GM20000 (cell line): ENCODE results near the gene PAPPA.

Experiments
- DNase-seq: peaks from one replicate; pipeline ENCODE4 v3.0.0; 2012; ENCODE audit warnings: low spot score
- CTCF ChIP-seq: IDR thresholded peaks from 2 replicates; pipeline ENCODE4 v1.5.1; 2012; ENCODE audit warnings: mild to moderate bottlenecking, control low read depth; ENCODE audit errors: extremely low read depth, missing control alignments

Gene PAPPA

GRCh38 chr9:116297346-116297745 is 143.8 kb downstream of the PAPPA start:
- no peak for DNase-seq
- TF ChIP-seq CTCF: no peak

- no peak for TF ChIP-seq CTCF
- no peak for DNase-seq
These were observed 144.7 kb downstream of the PAPPA start for GRCh38 chr9:116298249-116298648.

- DNase-seq: no peak
These were observed 145.3 kb downstream of the PAPPA start for GRCh38 chr9:116298878-116299391.

GRCh38 chr9:116300360-116300870 is 146.8 kb downstream of the PAPPA start:
- DNase-seq: no peak
- TF ChIP-seq CTCF: no peak

More at GRCh38 chr9:116298878-116299391, 145.3 kb downstream of the PAPPA start:
- no peak for TF ChIP-seq CTCF

- no peak for DNase-seq
- no peak for TF ChIP-seq CTCF
These were observed 149.7 kb downstream of the PAPPA start for GRCh38 chr9:116303270-116303669.

- TF ChIP-seq CTCF: no peak
- no peak for DNase-seq
These were observed 150.4 kb downstream of the PAPPA start for GRCh38 chr9:116303886-116304538.

GRCh38 chr9:116304761-116305160 is 151.2 kb downstream of the PAPPA start:
- no peak for TF ChIP-seq CTCF
- no peak for DNase-seq
